Heart left ventricle (tissue), 16 donors: Measurements from ENCODE around the gene BAIAP3. TPM values are rescaled to one million over a fixed set of nuclear protein-coding genes. Genes with fewer than 3 reads are reported as not detected.

ENCODE experiments used
- ATAC-seq, 4 donors: fragments of 200-7000 bp; cut with Tn5 transposase; one replicate each; pipeline ENCODE4 v1.9.1; 2020 to 2022; ENCODE audit warnings: moderate library complexity in 4 of 4, mild to moderate bottlenecking in 3 of 4, moderate number of reproducible peaks in 1 of 4
- DNase-seq, 5 donors: peaks; one replicate each; pipeline ENCODE4 v3.0.0-alpha.2; 2020
- H3K27ac ChIP-seq, 12 donors: fragments of 200-600 bp; sonication (generic) in 4 of 12; one replicate each; pipeline versions ENCODE4 v1.5.0 to v1.8.0; 2016 to 2022; ENCODE audit warnings: mild to moderate bottlenecking in 2 of 12
- H3K27me3 ChIP-seq, 9 donors: fragments of 200-600 bp; sonication (generic) in 2 of 9; one replicate each; pipeline versions ENCODE4 v1.5.1 to v1.8.0; 2016 to 2022; ENCODE audit warnings: mild to moderate bottlenecking in 3 of 9
- H3K36me3 ChIP-seq, 9 donors: fragments of 200-600 bp; sonication (generic) in 2 of 9; one replicate each; pipeline versions ENCODE4 v1.5.0 to v1.8.0; 2018 to 2022; ENCODE audit warnings: mild to moderate bottlenecking in 2 of 9
- H3K4me1 ChIP-seq, 12 donors: fragments of 200-600 bp; sonication (generic) in 4 of 12; one replicate each; pipeline versions ENCODE4 v1.5.0 to v1.8.0; 2016 to 2022; ENCODE audit warnings: mild to moderate bottlenecking in 3 of 12
- H3K4me3 ChIP-seq, 12 donors: fragments of 200-600 bp; sonication (generic) in 4 of 12; one replicate each; pipeline versions ENCODE4 v1.5.0 to v1.8.0; 2017 to 2022; ENCODE audit warnings: mild to moderate bottlenecking in 9 of 12, moderate library complexity in 4 of 12
- H3K9me3 ChIP-seq, 12 donors: fragments of 200-600 bp; sonication (generic) in 4 of 12; one replicate each; pipeline versions ENCODE4 v1.5.0 to v1.8.0; 2016 to 2022; ENCODE audit warnings: mild to moderate bottlenecking in 1 of 12
- POLR2A ChIP-seq, 2 donors: fragments of 450-650 bp; IDR thresholded peaks; one replicate each; pipeline ENCODE4 v1.6.1; 2017; ENCODE audit warnings: antibody characterized with exemption in 2 of 2, mild to moderate bottlenecking in 2 of 2, moderate library complexity in 2 of 2
- whole genome bisulfite sequencing, 4 donors: extraction: QIAGEN DNeasy Blood & Tissue Kit in 2 of 4; methylation state at CpG; one replicate each; pipeline versions ENCODE4 v1.1.5 to v1.1.7; 2013 to 2018; 5-methylcytosine and 5-hydroxymethylcytosine counted together
- intact Hi-C, 10 donors: fragments of 100-400 bp; cut with DNase I; formaldehyde crosslinking; loops; one replicate each; pipeline versions ENCODE4 v1.11.1 to v1.14.2; 2022
- polyA plus RNA-seq, 2 donors: library from polyadenylated mRNA; stranded (reverse); fragments of 200-250 nt; gene quantifications; one replicate each; pipeline ENCODE4 v1.2.3, GENCODE V29; 2013
- total RNA-seq, 9 donors: library from RNA; depleted of rRNA in 2 of 9; stranded (reverse); fragments of >200 nt in 2 of 9; fragmentation: NEBNext Ultra II Directional in 3 of 9; extraction: Animal tissue kit (Norgen Biotek cat#: 25700) in 3 of 9; gene quantifications; one replicate each; pipeline versions ENCODE4 v1.1.0 to v1.2.4, GENCODE V29; 2016 to 2023
- TF ChIP-seq, protein P1 (sequence below), 12 donors: fragments of 200-600 bp; sonication (generic) in 4 of 12; IDR thresholded peaks; one replicate each; pipeline versions ENCODE4 v1.5.0 to v1.8.0; 2018 to 2022; ENCODE audit warnings: antibody characterized with exemption in 12 of 12, mild to moderate bottlenecking in 5 of 12
- donor health status: ischemic (EF 13 %, LVEDD 7.1; RV severe dilation, severe dysfunction).
- donor health status: healthy with polysubstance abuse.
- donor health status: DM: no; HTN: yes; CAD: no.
- donor health status: DM: no; HTN: no; CAD: no.
- donor health status: ischemic (EF 25% LVEDD 6.9; RV normal size, moderate dysfunction).
- donor health status: ischemic (EF 25% LVEDD 5.7; RV mildly dilated, moderate dysfunction).
- donor health status: healthy.
- donor health status: DM: yes; HTN: yes; CAD: no.
- donor health status: ischemic (EF 35%, LVEDD 5.7; RV mildly dilated, moderate dysfunction).
- donor health status: nonischemic (EF 11% LVEDD 7.7; RV severe dilation, severe dysfunction).
- donor health status: DM: yes; HTN: yes; CAD: no.
- donor health status: PGD.
- donor health status: ischemic (EF 29% LVEDD 5.4; RV normal size, mild dysfunction).
- donor health status: nonischemic (EF 23%, LVEDD 6.1; RV moderate dilation, normal function).

Gene BAIAP3
- total and polyA plus RNA-seq, 11 donors, result 0.88 to 4.0 (median 2.6) TPM

- ATAC-seq (no peak), DNase-seq (no peak)
- intact Hi-C loops, result no loop called here
- Histone ChIP-seq H3K36me3 (no peaks in the 10 kb centered on the region), H3K9me3 (no peaks in the 10 kb centered on the region), H3K4me3 (no peak overlapping the region), H3K27ac (no peak overlapping the region), H3K4me1 (peaks cover 0 to 28% (median 13%) of the 10 kb centered on the region in 12 donors), H3K27me3 (peaks cover 8 to 25% (median 15%) of the 10 kb centered on the region in 9 donors)
- TF ChIP-seq POLR2A (IDR thresholded peaks at IDR 0.05), result no peak
- TF ChIP-seq, protein P1, sequence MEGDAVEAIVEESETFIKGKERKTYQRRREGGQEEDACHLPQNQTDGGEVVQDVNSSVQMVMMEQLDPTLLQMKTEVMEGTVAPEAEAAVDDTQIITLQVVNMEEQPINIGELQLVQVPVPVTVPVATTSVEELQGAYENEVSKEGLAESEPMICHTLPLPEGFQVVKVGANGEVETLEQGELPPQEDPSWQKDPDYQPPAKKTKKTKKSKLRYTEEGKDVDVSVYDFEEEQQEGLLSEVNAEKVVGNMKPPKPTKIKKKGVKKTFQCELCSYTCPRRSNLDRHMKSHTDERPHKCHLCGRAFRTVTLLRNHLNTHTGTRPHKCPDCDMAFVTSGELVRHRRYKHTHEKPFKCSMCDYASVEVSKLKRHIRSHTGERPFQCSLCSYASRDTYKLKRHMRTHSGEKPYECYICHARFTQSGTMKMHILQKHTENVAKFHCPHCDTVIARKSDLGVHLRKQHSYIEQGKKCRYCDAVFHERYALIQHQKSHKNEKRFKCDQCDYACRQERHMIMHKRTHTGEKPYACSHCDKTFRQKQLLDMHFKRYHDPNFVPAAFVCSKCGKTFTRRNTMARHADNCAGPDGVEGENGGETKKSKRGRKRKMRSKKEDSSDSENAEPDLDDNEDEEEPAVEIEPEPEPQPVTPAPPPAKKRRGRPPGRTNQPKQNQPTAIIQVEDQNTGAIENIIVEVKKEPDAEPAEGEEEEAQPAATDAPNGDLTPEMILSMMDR (IDR thresholded peaks at IDR 0.05), result peak in 7 of 12 donors; percentile 6 to 42 (median 24)
- 39 to 65% (median 62%) methylated on average over 5 to 30 of the region's 30 CpGs for WGBS, 4 donors
Measured at GRCh38 chr16:1338119-1338730, 4.8 kb downstream of the BAIAP3 start.

- no peak for TF ChIP-seq POLR2A (IDR thresholded peaks at IDR 0.05)
- TF ChIP-seq, protein P1 (IDR thresholded peaks at IDR 0.05), result no peak
- Histone ChIP-seq H3K4me3 (no peak overlapping the region), H3K36me3 (no peaks in the 10 kb centered on the region), H3K9me3 (no peaks in the 10 kb centered on the region), H3K4me1 (peaks cover 0 to 24% (median 8%) of the 10 kb centered on the region in 12 donors), H3K27ac (no peak overlapping the region), H3K27me3 (peaks cover 3 to 16% (median 7%) of the 10 kb centered on the region in 9 donors)
- intact Hi-C loops, result no loop called here
- ATAC-seq (no peak), DNase-seq (no peak)
- 73 to 78% (median 75%) methylated on average over 25 to 31 of the region's 31 CpGs for WGBS, 4 donors
Measured at GRCh38 chr16:1338855-1339675, 5.6 kb downstream of the BAIAP3 start.

DNA sequence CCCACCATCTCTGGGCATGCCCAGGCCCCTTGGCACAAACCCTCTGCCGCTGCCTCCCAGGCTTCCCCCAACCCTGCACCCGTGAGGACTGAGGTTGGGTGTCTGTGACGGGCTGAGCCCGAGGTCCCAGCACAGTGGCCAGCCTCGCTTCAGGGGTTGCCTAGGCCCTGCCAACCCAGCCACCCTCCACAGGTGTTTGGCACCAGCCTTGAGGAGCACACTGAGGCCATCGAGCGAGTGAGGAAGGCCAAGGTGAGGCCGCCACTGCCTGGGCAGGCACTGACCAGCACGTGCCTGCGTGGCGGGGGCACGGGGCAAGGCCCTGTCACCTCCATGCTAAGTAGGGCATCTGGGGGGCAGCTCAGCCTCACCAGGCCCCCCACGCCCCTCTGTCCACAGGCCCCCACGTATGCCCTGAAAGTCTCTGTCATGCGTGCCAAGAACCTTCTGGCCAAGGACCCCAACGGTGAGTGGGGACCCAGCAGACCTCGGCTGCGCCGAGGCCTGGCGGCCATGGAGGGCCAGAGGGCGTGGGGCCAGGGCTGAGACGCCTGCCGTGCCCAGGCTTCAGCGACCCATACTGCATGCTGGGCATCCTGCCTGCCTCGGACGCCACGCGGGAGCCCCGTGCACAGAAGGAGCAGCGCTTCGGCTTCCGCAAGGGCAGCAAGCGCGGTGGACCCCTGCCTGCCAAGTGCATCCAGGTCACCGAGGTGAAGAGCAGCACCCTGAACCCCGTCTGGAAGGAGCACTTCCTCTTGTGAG, 7.5 kb downstream of the BAIAP3 start:
- no peaks in the 10 kb centered on the region for H3K9me3 ChIP-seq
- no peak for TF ChIP-seq POLR2A (IDR thresholded peaks at IDR 0.05)
- no peaks in the 10 kb centered on the region for H3K27me3 ChIP-seq
- no peak overlapping the region for H3K27ac ChIP-seq
- H3K36me3 ChIP-seq, result no peaks in the 10 kb centered on the region
- H3K4me3 ChIP-seq, result no peak overlapping the region
- DNase-seq (no peak), ATAC-seq (no peak)
- H3K4me1 ChIP-seq, result peaks cover 0 to 17% (median 5%) of the 10 kb centered on the region in 12 donors
- 87 to 88% (median 88%) methylated on average over 10 to 36 of the region's 36 CpGs for WGBS, 4 donors
- intact Hi-C loops, result no loop called here

DNA sequence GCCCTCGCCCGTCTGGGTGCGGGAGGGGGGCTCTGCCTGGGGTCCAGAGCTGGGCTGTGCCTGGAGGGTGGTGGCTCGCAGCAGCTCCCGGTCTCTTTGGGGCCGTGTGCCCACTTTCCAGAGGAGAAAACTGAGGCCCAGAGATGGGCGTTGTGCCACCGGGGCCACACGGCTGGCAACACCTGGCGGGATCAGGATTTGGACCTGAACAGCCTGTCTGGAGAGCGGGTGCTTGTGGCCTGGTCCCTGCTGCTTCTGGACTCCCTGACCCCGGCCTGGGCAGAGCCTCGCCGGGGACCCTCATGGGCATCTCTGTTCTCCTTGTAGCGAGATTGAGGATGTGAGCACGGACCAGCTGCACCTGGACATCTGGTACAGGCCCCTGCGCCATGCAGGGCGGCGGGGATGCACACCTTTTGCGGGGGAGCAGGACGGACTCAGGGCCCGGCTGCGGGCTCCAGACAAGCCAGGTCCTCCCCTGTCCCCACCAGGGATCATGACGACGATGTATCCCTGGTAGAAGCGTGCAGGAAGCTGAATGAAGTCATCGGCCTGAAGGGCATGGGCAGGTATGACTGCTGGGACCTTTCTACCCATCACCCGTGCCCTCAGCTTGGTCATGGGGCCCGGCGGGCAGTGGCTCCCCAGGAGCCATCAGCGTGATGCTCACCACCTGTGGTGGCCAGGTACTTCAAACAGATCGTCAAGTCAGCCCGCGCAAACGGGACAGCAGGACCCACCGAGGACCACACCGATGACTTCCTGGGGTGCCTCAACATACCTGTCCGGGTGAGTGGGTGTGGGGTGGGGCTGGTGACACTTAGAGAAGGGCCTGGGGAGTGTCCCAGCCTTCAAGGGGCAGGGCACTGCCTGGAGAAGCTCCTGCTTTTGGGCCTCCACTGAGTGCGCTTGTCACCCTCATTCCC, 8.3 kb downstream of the BAIAP3 start:
- Histone ChIP-seq H3K9me3 (no peaks in the 10 kb centered on the region), H3K4me1 (peaks cover 0 to 17% (median 5%) of the 10 kb centered on the region in 12 donors), H3K4me3 (no peak overlapping the region), H3K27me3 (no peaks in the 10 kb centered on the region), H3K27ac (no peak overlapping the region), H3K36me3 (no peaks in the 10 kb centered on the region)
- no peak for ATAC-seq
- intact Hi-C loops, result no loop called here
- 90 to 94% (median 91%) methylated on average over 20 to 39 of the region's 39 CpGs for WGBS, 4 donors
- no peak for DNase-seq
- TF ChIP-seq POLR2A (IDR thresholded peaks at IDR 0.05), result no peak
- TF ChIP-seq, protein P1 (IDR thresholded peaks at IDR 0.05), result no peak
